Liver (tissue), 3 donors: ENCODE results near the gene CYFIP2.

Source experiments
- GABPA ChIP-seq, 2 donors: IDR thresholded peaks in 1 of 2; conservative IDR thresholded peaks in 1 of 2; 2 replicates each; pipeline ENCODE4 v1.6.1; 2016; ENCODE audit warnings: antibody characterized with exemption in 2 of 2, mild to moderate bottlenecking in 1 of 2, moderate library complexity in 1 of 2
- JUND ChIP-seq, 2 donors: IDR thresholded peaks; 2 replicates each; pipeline ENCODE4 v1.6.1; 2016; ENCODE audit warnings: antibody characterized with exemption in 2 of 2
- RAD21 ChIP-seq, 2 donors: IDR thresholded peaks; 2 replicates each; pipeline ENCODE4 v1.6.1; 2016; ENCODE audit warnings: antibody characterized with exemption in 2 of 2, mild to moderate bottlenecking in 2 of 2
- RXRA ChIP-seq, 2 donors: IDR thresholded peaks; 2 replicates each; pipeline ENCODE4 v1.6.1; 2017 to 2018; ENCODE audit warnings: antibody characterized with exemption in 2 of 2, mild to moderate bottlenecking in 1 of 2
- TAF1 ChIP-seq: conservative IDR thresholded peaks from 2 replicates; pipeline ENCODE4 v1.6.1; 2016; ENCODE audit warnings: antibody characterized with exemption, mild to moderate bottlenecking
- TF ChIP-seq, protein P1 (sequence below): fragments of 150-350 bp; IDR thresholded peaks from 2 replicates; pipeline ENCODE4 v1.5.1; 2017; ENCODE audit warnings: improper control_type of control experiment, low read depth, low read length; ENCODE audit not compliant: missing input control
- TF ChIP-seq, protein P2 (sequence below): IDR thresholded peaks from 2 replicates; pipeline ENCODE4 v1.6.1; 2016; ENCODE audit warnings: antibody characterized with exemption, mild to moderate bottlenecking
- donor health status: healthy.
- donor health status: healthy.

DNA sequence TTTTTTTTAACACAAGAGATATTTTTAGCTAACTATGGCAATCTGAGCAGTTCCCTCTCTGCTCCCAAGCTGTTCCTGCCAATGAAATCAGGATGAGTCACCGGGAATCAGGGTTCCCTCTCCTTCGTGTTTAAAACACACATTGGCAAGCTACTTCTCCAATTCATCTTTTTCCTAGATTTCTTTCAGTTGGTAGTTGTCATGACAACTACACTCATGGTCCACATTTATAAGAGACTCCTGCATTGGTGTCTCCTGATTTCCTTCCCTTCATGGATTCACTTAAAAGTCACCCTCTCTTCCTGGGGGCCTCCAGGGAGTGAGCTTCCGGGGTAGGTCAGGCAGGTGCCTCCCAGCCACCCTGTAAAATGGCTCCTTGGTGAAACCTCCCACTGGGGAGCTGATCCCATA is 121.8 kb downstream of the CYFIP2 start:
- TF ChIP-seq, protein P1, sequence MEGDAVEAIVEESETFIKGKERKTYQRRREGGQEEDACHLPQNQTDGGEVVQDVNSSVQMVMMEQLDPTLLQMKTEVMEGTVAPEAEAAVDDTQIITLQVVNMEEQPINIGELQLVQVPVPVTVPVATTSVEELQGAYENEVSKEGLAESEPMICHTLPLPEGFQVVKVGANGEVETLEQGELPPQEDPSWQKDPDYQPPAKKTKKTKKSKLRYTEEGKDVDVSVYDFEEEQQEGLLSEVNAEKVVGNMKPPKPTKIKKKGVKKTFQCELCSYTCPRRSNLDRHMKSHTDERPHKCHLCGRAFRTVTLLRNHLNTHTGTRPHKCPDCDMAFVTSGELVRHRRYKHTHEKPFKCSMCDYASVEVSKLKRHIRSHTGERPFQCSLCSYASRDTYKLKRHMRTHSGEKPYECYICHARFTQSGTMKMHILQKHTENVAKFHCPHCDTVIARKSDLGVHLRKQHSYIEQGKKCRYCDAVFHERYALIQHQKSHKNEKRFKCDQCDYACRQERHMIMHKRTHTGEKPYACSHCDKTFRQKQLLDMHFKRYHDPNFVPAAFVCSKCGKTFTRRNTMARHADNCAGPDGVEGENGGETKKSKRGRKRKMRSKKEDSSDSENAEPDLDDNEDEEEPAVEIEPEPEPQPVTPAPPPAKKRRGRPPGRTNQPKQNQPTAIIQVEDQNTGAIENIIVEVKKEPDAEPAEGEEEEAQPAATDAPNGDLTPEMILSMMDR: no peak
- TF ChIP-seq GABPA (IDR thresholded peaks at IDR 0.05 in 1 of 2, conservative IDR thresholded peaks at IDR 0.05 in 1 of 2) (no peak), RXRA (IDR thresholded peaks at IDR 0.05) (no peak), TAF1 (no peak), RAD21 (IDR thresholded peaks at IDR 0.05) (no peak), JUND (IDR thresholded peaks at IDR 0.05) (peak; percentile 51 to 54)
- TF ChIP-seq, protein P2, sequence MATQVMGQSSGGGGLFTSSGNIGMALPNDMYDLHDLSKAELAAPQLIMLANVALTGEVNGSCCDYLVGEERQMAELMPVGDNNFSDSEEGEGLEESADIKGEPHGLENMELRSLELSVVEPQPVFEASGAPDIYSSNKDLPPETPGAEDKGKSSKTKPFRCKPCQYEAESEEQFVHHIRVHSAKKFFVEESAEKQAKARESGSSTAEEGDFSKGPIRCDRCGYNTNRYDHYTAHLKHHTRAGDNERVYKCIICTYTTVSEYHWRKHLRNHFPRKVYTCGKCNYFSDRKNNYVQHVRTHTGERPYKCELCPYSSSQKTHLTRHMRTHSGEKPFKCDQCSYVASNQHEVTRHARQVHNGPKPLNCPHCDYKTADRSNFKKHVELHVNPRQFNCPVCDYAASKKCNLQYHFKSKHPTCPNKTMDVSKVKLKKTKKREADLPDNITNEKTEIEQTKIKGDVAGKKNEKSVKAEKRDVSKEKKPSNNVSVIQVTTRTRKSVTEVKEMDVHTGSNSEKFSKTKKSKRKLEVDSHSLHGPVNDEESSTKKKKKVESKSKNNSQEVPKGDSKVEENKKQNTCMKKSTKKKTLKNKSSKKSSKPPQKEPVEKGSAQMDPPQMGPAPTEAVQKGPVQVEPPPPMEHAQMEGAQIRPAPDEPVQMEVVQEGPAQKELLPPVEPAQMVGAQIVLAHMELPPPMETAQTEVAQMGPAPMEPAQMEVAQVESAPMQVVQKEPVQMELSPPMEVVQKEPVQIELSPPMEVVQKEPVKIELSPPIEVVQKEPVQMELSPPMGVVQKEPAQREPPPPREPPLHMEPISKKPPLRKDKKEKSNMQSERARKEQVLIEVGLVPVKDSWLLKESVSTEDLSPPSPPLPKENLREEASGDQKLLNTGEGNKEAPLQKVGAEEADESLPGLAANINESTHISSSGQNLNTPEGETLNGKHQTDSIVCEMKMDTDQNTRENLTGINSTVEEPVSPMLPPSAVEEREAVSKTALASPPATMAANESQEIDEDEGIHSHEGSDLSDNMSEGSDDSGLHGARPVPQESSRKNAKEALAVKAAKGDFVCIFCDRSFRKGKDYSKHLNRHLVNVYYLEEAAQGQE: no peak
